Myocyte (in vitro differentiated cells): ENCODE measurements around the gene DVL3. TPM values are rescaled to one million over a fixed set of nuclear protein-coding genes. Genes with fewer than 3 reads are reported as not detected.
"Not testable (repeated sequence)": the region's sequence is repeated elsewhere in the genome, so short reads cannot be mapped to it uniquely, and the experiment has no call there.

Experiments
- DNase-seq: peaks from one replicate; pipeline ENCODE4 v3.0.0-alpha.2; 2012; ENCODE audit warnings: low read depth
- total RNA-seq: library from RNA; depleted of rRNA; stranded (reverse); fragments of >200 nt; gene quantifications from 2 replicates; pipeline ENCODE4 v1.2.3, GENCODE V29; 2014

The DVL3 gene
- total RNA-seq, 1 donor from 2014 or later: 119 TPM

GRCh38 chr3:184155644-184156521, 706 bp downstream of the DVL3 start:
- peak; percentile 22 for DNase-seq

DNA sequence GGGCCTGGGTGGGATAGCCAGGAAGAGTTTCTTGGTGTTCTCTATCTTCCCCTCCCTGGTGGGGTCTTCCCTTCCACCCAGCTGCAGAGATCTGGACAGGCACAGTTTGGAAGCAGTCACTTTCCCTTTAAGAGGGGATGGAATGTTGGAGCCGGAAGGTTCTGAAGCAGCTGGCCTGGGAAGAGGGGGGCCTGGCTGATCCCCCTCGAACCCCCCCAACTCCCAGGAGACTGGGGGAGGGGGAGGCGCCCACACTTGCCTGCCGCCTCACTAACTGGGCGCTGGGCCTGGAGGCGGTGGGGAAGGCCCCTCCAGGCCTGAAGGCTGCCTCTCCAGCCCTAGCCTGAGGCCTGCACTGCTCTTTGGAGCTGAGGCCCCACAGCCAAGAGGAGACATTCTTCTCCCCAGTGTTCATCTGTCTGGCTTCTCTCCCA, 1.4 kb downstream of the DVL3 start:
- peak; percentile 88 for DNase-seq

DNA sequence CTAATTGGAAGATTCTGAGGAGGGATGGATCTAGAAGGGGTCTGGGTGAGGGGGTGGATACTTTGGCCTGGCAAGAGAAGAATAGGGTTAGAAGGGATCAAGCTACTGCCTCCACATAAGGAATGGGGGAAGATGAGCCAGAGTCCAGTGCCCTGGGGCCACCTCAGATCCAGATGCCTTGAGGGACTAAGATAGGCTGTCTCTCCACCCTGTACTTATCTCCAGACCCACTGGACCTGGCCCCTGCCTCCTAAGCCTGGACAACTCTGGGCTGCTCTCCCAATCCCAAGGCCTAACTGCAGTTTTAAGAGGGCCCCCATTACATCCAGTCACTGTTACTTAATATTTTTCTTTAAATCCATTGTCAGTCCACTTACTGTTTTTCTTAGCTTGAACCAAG, 2.0 kb downstream of the DVL3 start:
- no peak for DNase-seq

DNA sequence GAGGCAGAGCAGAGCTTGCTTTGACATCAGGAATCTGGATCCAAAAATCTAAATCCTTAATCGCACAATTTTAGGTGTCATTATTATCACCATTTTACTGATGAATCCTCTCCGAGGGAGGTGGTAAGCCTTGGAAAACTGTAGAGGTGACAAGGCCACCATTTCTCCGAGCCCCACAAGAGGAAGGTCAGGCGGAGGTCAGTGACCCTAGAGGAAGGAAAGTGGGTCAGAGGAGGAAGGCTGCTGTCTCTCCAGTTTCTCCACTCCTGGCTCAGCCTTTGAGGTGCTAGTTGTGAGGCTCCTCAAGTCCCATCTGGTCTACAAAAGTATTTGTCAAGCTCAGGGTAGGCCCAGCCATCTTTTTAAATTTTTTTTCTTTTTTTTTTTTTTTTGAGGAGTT, 3.2 kb downstream of the DVL3 start:
- DNase-seq: no peak

GRCh38 chr3:184160456-184160855, 5.3 kb downstream of the DVL3 start:
- DNase-seq: no peak

DNA sequence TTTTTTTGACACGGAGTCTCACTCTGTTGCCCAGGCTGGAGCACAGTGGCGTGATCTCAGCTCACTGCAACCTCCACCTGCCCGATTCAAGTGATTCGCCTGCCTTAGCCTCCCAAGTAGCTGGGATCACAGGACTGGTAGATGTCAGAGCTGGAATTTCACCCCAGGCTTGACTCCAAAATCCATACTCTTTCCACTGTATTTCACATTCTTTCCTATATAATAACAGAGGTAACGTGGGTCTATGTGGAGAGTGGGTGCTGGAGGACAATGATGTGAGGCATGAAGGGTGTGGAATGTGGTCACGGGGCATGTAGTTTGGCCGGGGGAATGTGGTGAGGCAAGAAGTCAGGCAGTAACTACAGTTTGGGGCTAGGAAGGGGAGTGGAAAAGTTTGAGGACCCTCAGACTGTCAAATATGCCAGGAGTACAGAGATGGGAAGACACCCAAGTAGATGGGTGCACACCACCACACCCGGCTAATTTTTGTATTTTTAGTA, 7.4 kb downstream of the DVL3 start:
- not testable (repeated sequence) for DNase-seq

DNA sequence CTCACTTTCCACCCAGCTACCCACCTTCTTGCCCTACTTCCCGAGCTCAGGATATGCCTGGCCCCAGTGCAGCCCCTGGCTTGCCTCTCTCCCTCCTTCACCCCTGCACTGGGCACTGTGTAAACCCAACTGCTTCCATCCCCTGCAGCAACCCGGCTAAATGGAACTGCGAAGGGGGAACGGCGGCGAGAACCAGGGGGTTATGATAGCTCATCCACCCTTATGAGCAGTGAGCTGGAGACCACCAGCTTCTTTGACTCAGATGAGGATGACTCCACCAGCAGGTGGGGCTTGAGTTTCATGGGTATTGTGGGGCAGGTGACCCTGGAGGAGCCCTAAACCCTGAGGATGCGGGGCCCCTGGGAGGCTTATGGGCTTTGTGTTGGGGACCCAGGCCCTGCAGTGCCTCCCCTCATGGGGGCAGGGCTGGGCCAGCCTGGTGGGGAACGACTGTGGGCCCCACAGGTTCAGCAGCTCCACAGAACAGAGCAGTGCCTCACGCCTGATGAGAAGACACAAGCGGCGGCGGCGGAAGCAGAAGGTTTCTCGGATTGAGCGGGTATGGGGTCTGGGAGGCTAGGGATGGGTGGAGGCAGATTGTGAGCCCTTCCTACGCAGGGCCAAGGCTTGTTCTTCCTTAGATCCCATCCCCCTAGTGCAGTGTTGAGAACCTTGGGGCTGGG, 9.6 kb downstream of the DVL3 start:
- no peak for DNase-seq

- no peak for DNase-seq
Observed at GRCh38 chr3:184165543-184165942, 10.4 kb downstream of the DVL3 start.

- DNase-seq: no peak
Observed at GRCh38 chr3:184166671-184167070, 11.5 kb downstream of the DVL3 start.

- no peak for DNase-seq
Observed at GRCh38 chr3:184167786-184168185, 12.6 kb downstream of the DVL3 start.

- peak; percentile 96 for DNase-seq
Observed at GRCh38 chr3:184168363-184169120, 13.4 kb downstream of the DVL3 start.

GRCh38 chr3:184169896-184170875, 15.0 kb downstream of the DVL3 start:
- DNase-seq: no peak

GRCh38 chr3:184171562-184171961, 16.4 kb downstream of the DVL3 start:
- DNase-seq: no peak

GRCh38 chr3:184172681-184173373, 17.6 kb downstream of the DVL3 start:
- peak; percentile 68 for DNase-seq

DNA sequence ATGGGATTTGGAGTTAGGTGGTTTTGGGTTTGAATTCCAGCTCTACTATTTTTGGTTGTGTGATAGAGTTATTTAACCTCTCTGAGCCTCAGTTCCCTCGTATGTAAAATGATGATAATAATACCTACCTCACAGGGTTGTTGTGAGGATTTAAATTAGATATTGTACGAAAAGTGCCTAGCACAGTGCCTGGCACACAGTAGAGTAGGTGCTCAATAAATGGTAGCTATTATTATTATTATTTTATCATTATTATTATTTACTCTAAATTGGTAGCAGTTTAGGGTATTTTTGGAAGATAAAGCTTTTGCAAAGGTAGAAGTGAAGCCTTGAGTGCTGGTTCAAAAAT, 18.2 kb downstream of the DVL3 start:
- DNase-seq: no peak

- no peak for DNase-seq
Observed at GRCh38 chr3:184174284-184174645, 19.1 kb downstream of the DVL3 start.

GRCh38 chr3:184174646-184175492, 19.7 kb downstream of the DVL3 start, which contains the start of gene AP2M1:
Gene AP2M1, plus strand, starts transcription at chr3:184174855. Its CDS starts 2,139 bp downstream, at chr3:184176994.
- DNase-seq: peak; percentile 99

GRCh38 chr3:184175506-184175905, 20.3 kb downstream of the DVL3 start:
- no peak for DNase-seq

- DNase-seq: no peak
Observed at GRCh38 chr3:184175981-184176376, 20.8 kb downstream of the DVL3 start.
